Cerebellar cortex (tissue), 1 donor: ENCODE results near the gene TMPRSS4.
A peak's percentile ranks its signal among the peaks of the same experiment; 100 is the strongest.

Experiments
- DNase-seq: peaks from one replicate; pipeline ENCODE4 v3.0.0-alpha.2; 2015; ENCODE audit warnings: low spot score

Gene TMPRSS4

GRCh38 chr11:118135051-118135795, 58.3 kb downstream of the TMPRSS4 start:
- DNase-seq = no peak

- no peak for DNase-seq
Observed at GRCh38 chr11:118135796-118136165, 58.9 kb downstream of the TMPRSS4 start.

- no peak for DNase-seq
Observed at GRCh38 chr11:118136341-118136740, 59.5 kb downstream of the TMPRSS4 start.

- no peak for DNase-seq
Observed at GRCh38 chr11:118136801-118137200, 59.9 kb downstream of the TMPRSS4 start.

GRCh38 chr11:118138839-118139420, 62.1 kb downstream of the TMPRSS4 start:
- DNase-seq = no peak

- no peak for DNase-seq
Observed at GRCh38 chr11:118139578-118139977, 62.7 kb downstream of the TMPRSS4 start.

GRCh38 chr11:118142081-118142480, 65.2 kb downstream of the TMPRSS4 start:
- DNase-seq = no peak

GRCh38 chr11:118142809-118143208, 65.9 kb downstream of the TMPRSS4 start:
- DNase-seq = no peak

- DNase-seq = no peak
Observed at GRCh38 chr11:118143661-118144185, 66.8 kb downstream of the TMPRSS4 start.

GRCh38 chr11:118144301-118145268, 67.7 kb downstream of the TMPRSS4 start:
- peak; percentile 58 for DNase-seq

GRCh38 chr11:118145285-118146227, 68.7 kb downstream of the TMPRSS4 start:
- DNase-seq = peak; percentile 92

GRCh38 chr11:118146554-118146953, 69.7 kb downstream of the TMPRSS4 start:
- no peak for DNase-seq

- peak; percentile 21 for DNase-seq
Observed at GRCh38 chr11:118147502-118147901, 70.6 kb downstream of the TMPRSS4 start.

- DNase-seq = no peak
Observed at GRCh38 chr11:118148240-118148639, 71.4 kb downstream of the TMPRSS4 start.

- DNase-seq = no peak
Observed at GRCh38 chr11:118148856-118149255, 72.0 kb downstream of the TMPRSS4 start.

- DNase-seq = no peak
Observed at GRCh38 chr11:118149493-118149892, 72.6 kb downstream of the TMPRSS4 start.

- DNase-seq = peak; percentile 58
Observed at GRCh38 chr11:118151431-118151830, 74.6 kb downstream of the TMPRSS4 start.

GRCh38 chr11:118152020-118152551, 75.2 kb downstream of the TMPRSS4 start:
- DNase-seq = peak; percentile 49

GRCh38 chr11:118152552-118153471, 75.9 kb downstream of the TMPRSS4 start, which contains the start of gene SCN4B:
Gene SCN4B (minus strand): TSS chr11:118152823. CDS start chr11:118152673, 150 bp downstream.
- DNase-seq = peak; percentile 76

GRCh38 chr11:118153516-118153915, 76.6 kb downstream of the TMPRSS4 start:
- no peak for DNase-seq
